ENCODE measurements around the gene LCLAT1. TPM values are rescaled to one million over a fixed set of nuclear protein-coding genes. Genes with fewer than 3 reads are reported as not detected.
A peak's percentile ranks its signal among the peaks of the same experiment; 100 is the strongest.

Gene LCLAT1
- total and polyA plus RNA-seq, 8 donors, result 13.1 to 24.9 (median 14.8) TPM

DNA sequence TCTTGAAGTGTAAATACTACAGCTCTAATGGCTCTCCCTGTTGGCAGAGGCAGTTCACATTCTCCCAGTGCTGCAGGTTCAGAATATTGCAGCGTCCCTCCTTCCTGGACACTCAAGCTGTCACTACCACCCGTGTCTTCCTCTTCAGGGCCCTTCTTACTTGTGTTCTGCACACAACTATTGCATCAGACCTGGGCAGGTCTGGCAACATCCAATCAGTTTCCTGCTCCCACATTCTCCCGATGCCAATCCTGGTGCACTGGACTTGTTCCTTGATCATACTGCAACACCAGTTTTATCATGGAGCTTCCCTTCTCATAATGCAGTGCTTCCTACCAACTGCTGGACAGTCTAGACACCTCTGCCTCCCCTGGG is 198.7 kb downstream of the LCLAT1 start:
- TF ChIP-seq, protein P1, sequence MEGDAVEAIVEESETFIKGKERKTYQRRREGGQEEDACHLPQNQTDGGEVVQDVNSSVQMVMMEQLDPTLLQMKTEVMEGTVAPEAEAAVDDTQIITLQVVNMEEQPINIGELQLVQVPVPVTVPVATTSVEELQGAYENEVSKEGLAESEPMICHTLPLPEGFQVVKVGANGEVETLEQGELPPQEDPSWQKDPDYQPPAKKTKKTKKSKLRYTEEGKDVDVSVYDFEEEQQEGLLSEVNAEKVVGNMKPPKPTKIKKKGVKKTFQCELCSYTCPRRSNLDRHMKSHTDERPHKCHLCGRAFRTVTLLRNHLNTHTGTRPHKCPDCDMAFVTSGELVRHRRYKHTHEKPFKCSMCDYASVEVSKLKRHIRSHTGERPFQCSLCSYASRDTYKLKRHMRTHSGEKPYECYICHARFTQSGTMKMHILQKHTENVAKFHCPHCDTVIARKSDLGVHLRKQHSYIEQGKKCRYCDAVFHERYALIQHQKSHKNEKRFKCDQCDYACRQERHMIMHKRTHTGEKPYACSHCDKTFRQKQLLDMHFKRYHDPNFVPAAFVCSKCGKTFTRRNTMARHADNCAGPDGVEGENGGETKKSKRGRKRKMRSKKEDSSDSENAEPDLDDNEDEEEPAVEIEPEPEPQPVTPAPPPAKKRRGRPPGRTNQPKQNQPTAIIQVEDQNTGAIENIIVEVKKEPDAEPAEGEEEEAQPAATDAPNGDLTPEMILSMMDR (IDR thresholded peaks at IDR 0.05), result no peak
- no peaks in the 10 kb centered on the region for H3K27me3 ChIP-seq
- H3K27ac ChIP-seq, result no peak overlapping the region
- DNase-seq (no peak), ATAC-seq (peak; percentile 53)
- H3K9me3 ChIP-seq, result no peaks in the 10 kb centered on the region
- intact Hi-C loops (cut with DNase I), result no loop called here
- no peaks in the 10 kb centered on the region for H3K4me1 ChIP-seq
- H3K36me3 ChIP-seq, result peaks cover 0 to 4% of the 10 kb centered on the region in 2 donors
- H3K4me3 ChIP-seq, result no peak overlapping the region

DNA sequence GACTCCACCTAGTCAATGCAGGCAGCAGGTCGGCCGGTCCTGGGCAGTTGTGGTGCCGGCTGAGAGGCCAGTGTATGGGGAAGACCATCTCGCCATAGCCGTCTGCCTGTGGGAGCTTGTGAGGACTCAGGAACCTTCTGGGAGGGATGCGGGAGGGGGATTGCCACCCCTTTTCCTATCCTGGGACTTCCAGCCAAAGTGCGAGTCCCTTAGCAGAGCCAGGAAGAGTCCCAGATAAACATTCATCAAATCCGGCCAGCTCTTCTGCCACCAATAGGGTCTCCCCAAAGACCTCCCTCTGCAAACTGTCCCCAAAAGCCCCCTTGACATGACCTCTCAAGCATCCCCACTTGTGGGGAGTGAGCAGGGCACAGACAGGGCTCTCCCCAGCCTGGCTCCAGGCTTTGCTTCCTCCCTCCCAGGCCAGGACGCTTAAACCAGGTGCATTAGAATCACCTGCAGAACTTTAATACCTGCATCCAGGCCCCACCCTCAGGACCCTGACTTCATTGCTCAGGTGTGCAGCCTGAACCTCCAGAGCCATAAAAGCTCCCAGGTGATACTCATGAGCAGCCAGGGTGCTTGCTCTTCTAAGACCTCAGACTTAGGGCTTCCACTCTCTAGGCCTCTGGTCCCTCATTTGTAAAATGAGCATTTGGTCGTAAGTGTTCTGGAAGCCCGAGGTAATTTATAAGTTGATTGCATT is 200.9 kb downstream of the LCLAT1 start:
- ATAC-seq (no peak), DNase-seq (no peak)
- Histone ChIP-seq H3K27ac (no peak overlapping the region), H3K27me3 (no peaks in the 10 kb centered on the region), H3K4me1 (no peaks in the 10 kb centered on the region), H3K36me3 (no peaks in the 10 kb centered on the region), H3K9me3 (no peaks in the 10 kb centered on the region), H3K4me3 (no peak overlapping the region)
- intact Hi-C loops (cut with DNase I), result no loop called here
- TF ChIP-seq, protein P1 (IDR thresholded peaks at IDR 0.05), result no peak

DNA sequence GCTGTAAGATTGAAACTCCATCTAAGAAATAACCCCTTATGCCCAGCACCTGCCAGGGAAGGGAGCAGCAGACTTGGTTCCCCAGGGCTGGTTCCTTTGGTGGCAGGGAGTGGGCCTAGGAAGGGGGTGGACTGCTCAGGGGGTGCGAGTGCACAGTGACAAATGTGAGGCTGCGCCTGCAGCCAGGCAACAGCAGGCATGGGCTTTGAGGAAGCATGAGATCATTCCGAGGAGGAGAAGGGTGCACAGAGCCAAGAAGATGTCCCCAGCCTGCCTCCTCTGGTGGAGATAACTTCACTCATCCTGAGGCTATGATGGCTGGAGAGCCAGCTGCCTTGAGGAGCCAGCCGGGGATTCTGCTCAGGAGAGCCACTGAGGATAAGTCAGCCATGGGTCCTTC is 202.2 kb downstream of the LCLAT1 start:
- Histone ChIP-seq H3K4me1 (no peaks in the 10 kb centered on the region), H3K27ac (no peak overlapping the region), H3K9me3 (no peaks in the 10 kb centered on the region), H3K27me3 (no peaks in the 10 kb centered on the region), H3K4me3 (no peak overlapping the region), H3K36me3 (no peaks in the 10 kb centered on the region)
- DNase-seq (no peak), ATAC-seq (no peak)
- TF ChIP-seq, protein P1 (IDR thresholded peaks at IDR 0.05), result no peak
- intact Hi-C loops (cut with DNase I), result no loop called here

DNA sequence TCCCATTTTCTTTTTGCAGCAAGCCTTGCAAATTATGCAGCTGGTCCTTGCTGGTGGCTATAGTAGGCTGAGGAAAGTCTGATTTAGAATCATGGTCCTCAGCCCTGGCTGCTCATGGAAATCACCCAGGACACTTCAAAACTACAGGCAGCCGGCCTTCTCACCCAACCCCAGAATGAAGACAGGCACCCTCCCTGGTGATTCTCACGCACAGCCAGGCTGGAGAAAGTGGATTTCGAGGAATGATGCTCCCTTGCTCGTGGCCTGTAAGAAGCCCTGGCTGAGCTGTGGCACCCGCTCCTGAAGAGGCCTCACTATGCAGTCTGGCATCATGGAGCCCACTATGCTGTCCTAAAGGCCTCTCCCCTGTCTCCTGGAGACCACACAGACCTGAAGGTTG is 202.8 kb downstream of the LCLAT1 start:
- Histone ChIP-seq H3K4me1 (no peaks in the 10 kb centered on the region), H3K4me3 (no peak overlapping the region), H3K27ac (no peak overlapping the region), H3K9me3 (no peaks in the 10 kb centered on the region), H3K36me3 (no peaks in the 10 kb centered on the region), H3K27me3 (no peaks in the 10 kb centered on the region)
- DNase-seq (no peak), ATAC-seq (no peak)
- intact Hi-C loops (cut with DNase I), result no loop called here
- TF ChIP-seq, protein P1 (IDR thresholded peaks at IDR 0.05), result no peak

DNA sequence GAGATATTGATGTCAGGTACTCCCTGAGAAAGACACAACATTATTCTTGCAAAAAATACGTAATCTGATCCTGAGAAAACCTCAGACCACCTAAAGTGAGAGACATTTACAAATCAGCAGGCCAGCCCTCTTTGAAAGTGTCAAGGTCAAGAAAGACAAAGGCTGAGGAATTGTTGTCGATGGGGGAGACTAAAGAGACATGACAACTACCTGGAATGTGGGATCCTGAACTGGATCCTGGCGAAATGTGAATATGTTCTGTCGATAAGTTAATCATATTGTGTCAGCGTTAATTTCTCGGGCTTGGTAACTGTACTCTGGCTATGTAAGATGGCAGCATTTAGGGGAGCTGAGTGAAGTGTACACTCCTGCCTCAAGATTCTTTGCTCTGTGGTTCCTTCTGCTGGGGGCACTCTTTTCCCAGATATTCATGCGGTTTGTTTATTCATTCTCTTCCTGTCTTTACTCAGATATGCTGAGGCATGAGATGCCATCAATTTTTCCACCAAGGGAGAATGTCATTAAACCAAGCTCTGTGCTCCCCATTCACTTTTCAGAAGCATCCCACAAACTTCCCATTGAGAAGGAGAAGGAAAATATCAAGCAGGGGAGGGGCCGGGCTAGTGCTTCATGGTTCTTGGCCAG is 205.3 kb downstream of the LCLAT1 start:
- H3K4me3 ChIP-seq, result no peak overlapping the region
- no peaks in the 10 kb centered on the region for H3K36me3 ChIP-seq
- H3K27ac ChIP-seq, result no peak overlapping the region
- DNase-seq (no peak), ATAC-seq (no peak)
- no peaks in the 10 kb centered on the region for H3K27me3 ChIP-seq
- H3K4me1 ChIP-seq, result no peaks in the 10 kb centered on the region
- no peaks in the 10 kb centered on the region for H3K9me3 ChIP-seq
- intact Hi-C loops (cut with DNase I), result no loop called here
- TF ChIP-seq, protein P1 (IDR thresholded peaks at IDR 0.05), result no peak
